WTC11 (cell line): Measurements from ENCODE around the gene POC1A. TPM values are rescaled to one million over a fixed set of nuclear protein-coding genes. Genes with fewer than 3 reads are reported as not detected.
A peak's percentile ranks its signal among the peaks of the same experiment; 100 is the strongest.

ENCODE experiments used
- ATAC-seq: fragments of 200-7000 bp; cut with Tn5 transposase; 2 replicates; pipeline ENCODE4 v1.10.0; 2021; ENCODE audit warnings: mild to moderate bottlenecking, moderate library complexity
- CTCF ChIA-PET: fragments of 300-600 bp; sonication (Branson Sonifier 250); formaldehyde crosslinking; loops from one replicate; lab custom pipeline; 2021; ENCODE audit warnings: antibody characterized with exemption; lab: Charles Lee
- POLR2A ChIA-PET: fragments of 350-600 bp; sonication (Branson Sonifier 250); formaldehyde crosslinking; loops from one replicate; lab custom pipeline; 2021; ENCODE audit warnings: antibody characterized with exemption; lab: Charles Lee
- DNase-seq: peaks from one replicate; pipeline ENCODE4 v3.0.0; 2021; ENCODE audit warnings: low spot score
- H3K27ac Mint-ChIP-seq: 2 replicates; pipeline ENCODE4 v1.8.0; 2021; ENCODE audit warnings: mixed read lengths
- H3K27me3 Mint-ChIP-seq: 2 replicates; pipeline ENCODE4 v1.8.0; 2021; ENCODE audit warnings: low read depth, mild to moderate bottlenecking, moderate library complexity, mixed read lengths
- H3K36me3 Mint-ChIP-seq: 2 replicates; pipeline ENCODE4 v1.8.0; 2021; ENCODE audit warnings: mixed read lengths
- H3K4me1 Mint-ChIP-seq: 2 replicates; pipeline ENCODE4 v1.8.0; 2022; ENCODE audit warnings: mixed read lengths
- H3K4me3 Mint-ChIP-seq: 2 replicates; pipeline ENCODE4 v1.8.0; 2021; ENCODE audit warnings: mild to moderate bottlenecking, moderate library complexity, mixed read lengths
- H3K9me3 Mint-ChIP-seq: 2 replicates; pipeline ENCODE4 v1.8.0; 2021; ENCODE audit warnings: mixed read lengths
- ARID4B ChIP-seq: sonication (generic); formaldehyde crosslinking; IDR thresholded peaks from 2 replicates; pipeline ENCODE4 v1.8.0; 2023; ENCODE audit warnings: missing genetic modification reagents, mild to moderate bottlenecking, borderline replicate concordance
- CREM ChIP-seq: sonication (generic); formaldehyde crosslinking; IDR thresholded peaks from 2 replicates; pipeline ENCODE4 v1.8.1; 2022; ENCODE audit warnings: mild to moderate bottlenecking, missing genetic modification reagents, moderate library complexity
- EMX1 ChIP-seq: fragments of 250-450 bp; sonication (Bioruptor Pico); IDR thresholded peaks from 2 replicates; pipeline ENCODE4 v1.8.0; 2021; ENCODE audit warnings: mild to moderate bottlenecking
- ERG ChIP-seq: fragments of 250-450 bp; sonication (Bioruptor Pico); IDR thresholded peaks from 2 replicates; pipeline ENCODE4 v1.8.0; 2021; ENCODE audit warnings: mild to moderate bottlenecking
- ETV6 ChIP-seq: sonication (generic); formaldehyde crosslinking; IDR thresholded peaks from 2 replicates; pipeline ENCODE4 v1.8.1; 2022; ENCODE audit warnings: mild to moderate bottlenecking, missing genetic modification reagents
- IRF2 ChIP-seq: sonication (generic); formaldehyde crosslinking; IDR thresholded peaks from 2 replicates; pipeline ENCODE4 v1.8.0; 2022; ENCODE audit warnings: low read depth, missing genetic modification reagents, borderline replicate concordance
- MXD4 ChIP-seq: fragments of 250-450 bp; sonication (Bioruptor Pico); IDR thresholded peaks from 2 replicates; pipeline ENCODE4 v1.8.0; 2021; ENCODE audit warnings: mild to moderate bottlenecking, moderate library complexity, borderline replicate concordance
- RELA ChIP-seq: sonication (generic); formaldehyde crosslinking; IDR thresholded peaks from 2 replicates; pipeline ENCODE4 v1.8.1; 2022; ENCODE audit warnings: missing genetic modification reagents, mild to moderate bottlenecking, borderline replicate concordance
- STAT6 ChIP-seq: sonication (generic); formaldehyde crosslinking; conservative IDR thresholded peaks from 2 replicates; pipeline ENCODE4 v1.8.1; 2023; ENCODE audit warnings: mild to moderate bottlenecking, low read depth, missing genetic modification reagents, moderate library complexity
- ZNF671 ChIP-seq: fragments of 250-450 bp; sonication (Bioruptor Pico); IDR thresholded peaks from 2 replicates; pipeline ENCODE4 v1.8.0; 2021; ENCODE audit warnings: mild to moderate bottlenecking
- total RNA-seq: library from RNA; stranded (reverse); gene quantifications from 3 replicates; pipeline ENCODE4 v1.2.3, GENCODE V29; 2021
- TF ChIP-seq, protein P1 (sequence below): sonication (generic); formaldehyde crosslinking; IDR thresholded peaks from 2 replicates; pipeline ENCODE4 v1.8.1; 2023; ENCODE audit warnings: mild to moderate bottlenecking, missing genetic modification reagents, borderline replicate concordance
- TF ChIP-seq, protein P2 (sequence below): sonication (generic); formaldehyde crosslinking; IDR thresholded peaks from 2 replicates; pipeline ENCODE4 v1.8.1; 2022; ENCODE audit warnings: low read depth, missing genetic modification reagents, borderline replicate concordance
- TF ChIP-seq, protein P3 (sequence below): sonication (generic); formaldehyde crosslinking; conservative IDR thresholded peaks from 2 replicates; pipeline ENCODE4 v1.8.1; 2022; ENCODE audit warnings: mild to moderate bottlenecking, missing genetic modification reagents
- TF ChIP-seq, protein P4 (sequence below): sonication (generic); formaldehyde crosslinking; IDR thresholded peaks from 2 replicates; pipeline ENCODE4 v1.8.1; 2023; ENCODE audit warnings: mild to moderate bottlenecking, missing genetic modification reagents

POC1A gene
- total RNA-seq, 1 experiment from 2014 or later = 31.3 TPM

- H3K4me3 Mint-ChIP-seq = no peak overlapping the region
- no peak for TF ChIP-seq EMX1 (CRISPR knock-in tag)
- TF ChIP-seq ERG (CRISPR knock-in tag) = no peak
- TF ChIP-seq, protein P1, sequence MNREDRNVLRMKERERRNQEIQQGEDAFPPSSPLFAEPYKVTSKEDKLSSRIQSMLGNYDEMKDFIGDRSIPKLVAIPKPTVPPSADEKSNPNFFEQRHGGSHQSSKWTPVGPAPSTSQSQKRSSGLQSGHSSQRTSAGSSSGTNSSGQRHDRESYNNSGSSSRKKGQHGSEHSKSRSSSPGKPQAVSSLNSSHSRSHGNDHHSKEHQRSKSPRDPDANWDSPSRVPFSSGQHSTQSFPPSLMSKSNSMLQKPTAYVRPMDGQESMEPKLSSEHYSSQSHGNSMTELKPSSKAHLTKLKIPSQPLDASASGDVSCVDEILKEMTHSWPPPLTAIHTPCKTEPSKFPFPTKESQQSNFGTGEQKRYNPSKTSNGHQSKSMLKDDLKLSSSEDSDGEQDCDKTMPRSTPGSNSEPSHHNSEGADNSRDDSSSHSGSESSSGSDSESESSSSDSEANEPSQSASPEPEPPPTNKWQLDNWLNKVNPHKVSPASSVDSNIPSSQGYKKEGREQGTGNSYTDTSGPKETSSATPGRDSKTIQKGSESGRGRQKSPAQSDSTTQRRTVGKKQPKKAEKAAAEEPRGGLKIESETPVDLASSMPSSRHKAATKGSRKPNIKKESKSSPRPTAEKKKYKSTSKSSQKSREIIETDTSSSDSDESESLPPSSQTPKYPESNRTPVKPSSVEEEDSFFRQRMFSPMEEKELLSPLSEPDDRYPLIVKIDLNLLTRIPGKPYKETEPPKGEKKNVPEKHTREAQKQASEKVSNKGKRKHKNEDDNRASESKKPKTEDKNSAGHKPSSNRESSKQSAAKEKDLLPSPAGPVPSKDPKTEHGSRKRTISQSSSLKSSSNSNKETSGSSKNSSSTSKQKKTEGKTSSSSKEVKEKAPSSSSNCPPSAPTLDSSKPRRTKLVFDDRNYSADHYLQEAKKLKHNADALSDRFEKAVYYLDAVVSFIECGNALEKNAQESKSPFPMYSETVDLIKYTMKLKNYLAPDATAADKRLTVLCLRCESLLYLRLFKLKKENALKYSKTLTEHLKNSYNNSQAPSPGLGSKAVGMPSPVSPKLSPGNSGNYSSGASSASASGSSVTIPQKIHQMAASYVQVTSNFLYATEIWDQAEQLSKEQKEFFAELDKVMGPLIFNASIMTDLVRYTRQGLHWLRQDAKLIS (CRISPR knock-in tag) = no peak
- no peak for TF ChIP-seq STAT6
- no peak for TF ChIP-seq CREM (CRISPR knock-in tag)
- no peak for TF ChIP-seq RELA (CRISPR knock-in tag)
- no peak for TF ChIP-seq ETV6 (CRISPR knock-in tag)
- TF ChIP-seq ARID4B = no peak
- TF ChIP-seq, protein P2, sequence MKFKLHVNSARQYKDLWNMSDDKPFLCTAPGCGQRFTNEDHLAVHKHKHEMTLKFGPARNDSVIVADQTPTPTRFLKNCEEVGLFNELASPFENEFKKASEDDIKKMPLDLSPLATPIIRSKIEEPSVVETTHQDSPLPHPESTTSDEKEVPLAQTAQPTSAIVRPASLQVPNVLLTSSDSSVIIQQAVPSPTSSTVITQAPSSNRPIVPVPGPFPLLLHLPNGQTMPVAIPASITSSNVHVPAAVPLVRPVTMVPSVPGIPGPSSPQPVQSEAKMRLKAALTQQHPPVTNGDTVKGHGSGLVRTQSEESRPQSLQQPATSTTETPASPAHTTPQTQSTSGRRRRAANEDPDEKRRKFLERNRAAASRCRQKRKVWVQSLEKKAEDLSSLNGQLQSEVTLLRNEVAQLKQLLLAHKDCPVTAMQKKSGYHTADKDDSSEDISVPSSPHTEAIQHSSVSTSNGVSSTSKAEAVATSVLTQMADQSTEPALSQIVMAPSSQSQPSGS = no peak
- no peak for TF ChIP-seq IRF2 (CRISPR knock-in tag)
- TF ChIP-seq, protein P3, sequence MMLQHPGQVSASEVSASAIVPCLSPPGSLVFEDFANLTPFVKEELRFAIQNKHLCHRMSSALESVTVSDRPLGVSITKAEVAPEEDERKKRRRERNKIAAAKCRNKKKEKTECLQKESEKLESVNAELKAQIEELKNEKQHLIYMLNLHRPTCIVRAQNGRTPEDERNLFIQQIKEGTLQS = no peak
- no peak for TF ChIP-seq ZNF671 (CRISPR knock-in tag)
- TF ChIP-seq MXD4 (CRISPR knock-in tag) = no peak
- TF ChIP-seq, protein P4, sequence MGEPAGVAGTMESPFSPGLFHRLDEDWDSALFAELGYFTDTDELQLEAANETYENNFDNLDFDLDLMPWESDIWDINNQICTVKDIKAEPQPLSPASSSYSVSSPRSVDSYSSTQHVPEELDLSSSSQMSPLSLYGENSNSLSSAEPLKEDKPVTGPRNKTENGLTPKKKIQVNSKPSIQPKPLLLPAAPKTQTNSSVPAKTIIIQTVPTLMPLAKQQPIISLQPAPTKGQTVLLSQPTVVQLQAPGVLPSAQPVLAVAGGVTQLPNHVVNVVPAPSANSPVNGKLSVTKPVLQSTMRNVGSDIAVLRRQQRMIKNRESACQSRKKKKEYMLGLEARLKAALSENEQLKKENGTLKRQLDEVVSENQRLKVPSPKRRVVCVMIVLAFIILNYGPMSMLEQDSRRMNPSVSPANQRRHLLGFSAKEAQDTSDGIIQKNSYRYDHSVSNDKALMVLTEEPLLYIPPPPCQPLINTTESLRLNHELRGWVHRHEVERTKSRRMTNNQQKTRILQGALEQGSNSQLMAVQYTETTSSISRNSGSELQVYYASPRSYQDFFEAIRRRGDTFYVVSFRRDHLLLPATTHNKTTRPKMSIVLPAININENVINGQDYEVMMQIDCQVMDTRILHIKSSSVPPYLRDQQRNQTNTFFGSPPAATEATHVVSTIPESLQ = no peak
- TF ChIP-seq, all 79 proteins: peak for 0
- DNase-seq (no peak), ATAC-seq (no peak)
- H3K36me3 Mint-ChIP-seq = peaks cover 36% of the 10 kb centered on the region
- peak overlapping the region; percentile 22 for H3K27ac Mint-ChIP-seq
- POLR2A ChIA-PET = no interaction called here
- H3K4me1 Mint-ChIP-seq = peaks cover 3% of the 10 kb centered on the region; the same call in 1 of the 2 replicates
- H3K9me3 Mint-ChIP-seq = peaks cover 8% of the 10 kb centered on the region
- CTCF ChIA-PET = interaction anchor here (2.0 kb wide), 1 partner anchor 103 kb away, joined by 11 read pairs; no protein-coding TSS in a partner anchor
- H3K27me3 Mint-ChIP-seq = no peaks in the 10 kb centered on the region
Observed at GRCh38 chr3:52106951-52107611, 47.1 kb downstream of the POC1A start.
